D721Med (cell line): ENCODE results near the gene MYB.
"Not testable (repeated sequence)": the region's sequence is repeated elsewhere in the genome, so short reads cannot be mapped to it uniquely, and the experiment has no call there.

Experiments
- DNase-seq: peaks from one replicate; pipeline ENCODE4 v3.0.0; 2011; ENCODE audit warnings: low spot score; ENCODE audit not compliant: insufficient read length
- FAIRE-seq: peaks from 2 replicates; lab custom pipeline; 2011; peaks lifted over from hg19 to GRCh38; lab: Jason Lieb, UNC
- TF ChIP-seq, protein P1 (sequence below): IDR thresholded peaks from 2 replicates; pipeline ENCODE4 v1.5.1; 2012; ENCODE audit warnings: mild to moderate bottlenecking, control low read depth; ENCODE audit not compliant: insufficient read depth; ENCODE audit errors: missing control alignments

MYB gene

DNA sequence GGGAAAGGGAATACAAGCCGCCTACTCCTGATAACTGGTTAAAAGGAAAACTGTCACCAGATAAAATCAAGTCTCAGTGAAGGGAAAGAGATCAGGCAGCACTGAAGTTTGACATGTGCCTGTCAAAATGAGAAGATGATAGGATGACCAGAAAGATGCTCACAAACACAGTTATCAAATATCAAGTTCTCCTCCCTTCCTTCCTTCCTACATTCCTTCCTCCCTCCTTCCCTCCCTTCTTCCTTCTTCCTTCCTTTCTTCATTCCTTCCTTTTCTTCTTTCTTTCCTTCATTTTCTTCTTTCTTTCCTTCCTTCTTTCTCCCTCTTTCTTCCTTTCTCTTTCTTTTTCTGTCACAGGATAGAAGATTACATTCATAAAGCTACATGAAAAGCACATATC lies 55.2 kb downstream of the MYB start:
- TF ChIP-seq, protein P1, sequence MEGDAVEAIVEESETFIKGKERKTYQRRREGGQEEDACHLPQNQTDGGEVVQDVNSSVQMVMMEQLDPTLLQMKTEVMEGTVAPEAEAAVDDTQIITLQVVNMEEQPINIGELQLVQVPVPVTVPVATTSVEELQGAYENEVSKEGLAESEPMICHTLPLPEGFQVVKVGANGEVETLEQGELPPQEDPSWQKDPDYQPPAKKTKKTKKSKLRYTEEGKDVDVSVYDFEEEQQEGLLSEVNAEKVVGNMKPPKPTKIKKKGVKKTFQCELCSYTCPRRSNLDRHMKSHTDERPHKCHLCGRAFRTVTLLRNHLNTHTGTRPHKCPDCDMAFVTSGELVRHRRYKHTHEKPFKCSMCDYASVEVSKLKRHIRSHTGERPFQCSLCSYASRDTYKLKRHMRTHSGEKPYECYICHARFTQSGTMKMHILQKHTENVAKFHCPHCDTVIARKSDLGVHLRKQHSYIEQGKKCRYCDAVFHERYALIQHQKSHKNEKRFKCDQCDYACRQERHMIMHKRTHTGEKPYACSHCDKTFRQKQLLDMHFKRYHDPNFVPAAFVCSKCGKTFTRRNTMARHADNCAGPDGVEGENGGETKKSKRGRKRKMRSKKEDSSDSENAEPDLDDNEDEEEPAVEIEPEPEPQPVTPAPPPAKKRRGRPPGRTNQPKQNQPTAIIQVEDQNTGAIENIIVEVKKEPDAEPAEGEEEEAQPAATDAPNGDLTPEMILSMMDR = no peak
- DNase-seq (no peak), FAIRE-seq (no peak)

DNA sequence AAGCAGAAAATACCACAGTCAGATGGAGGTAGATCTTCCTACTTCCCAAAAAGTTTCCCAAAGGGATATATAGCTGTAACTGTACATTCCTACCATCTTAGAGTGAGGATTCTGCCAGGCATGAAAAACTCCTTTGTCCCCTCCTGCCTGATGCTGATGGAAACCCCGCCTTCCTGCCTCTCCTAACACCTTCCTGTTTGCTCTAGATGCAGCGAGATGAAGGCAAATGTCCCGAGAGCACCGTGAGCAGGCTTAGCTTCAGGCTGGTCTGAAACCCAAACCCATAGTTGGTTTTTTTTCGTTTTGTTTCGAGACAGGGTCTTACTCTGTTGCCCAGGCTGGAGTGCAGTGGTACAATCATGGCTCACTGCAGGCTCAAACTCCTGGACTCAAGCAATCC lies 55.6 kb downstream of the MYB start:
- FAIRE-seq (no peak), DNase-seq (no peak)
- TF ChIP-seq, protein P1 = no peak

- TF ChIP-seq, protein P1 = no peak
- FAIRE-seq = no peak
Observed at GRCh38 chr6:135240711-135241110, 59.6 kb downstream of the MYB start.

GRCh38 chr6:135243871-135244796 lies 63.0 kb downstream of the MYB start:
- no peak for FAIRE-seq
- no peak for DNase-seq
- TF ChIP-seq, protein P1 = no peak

More at GRCh38 chr6:135240711-135241110, 59.6 kb downstream of the MYB start:
- no peak for DNase-seq

DNA sequence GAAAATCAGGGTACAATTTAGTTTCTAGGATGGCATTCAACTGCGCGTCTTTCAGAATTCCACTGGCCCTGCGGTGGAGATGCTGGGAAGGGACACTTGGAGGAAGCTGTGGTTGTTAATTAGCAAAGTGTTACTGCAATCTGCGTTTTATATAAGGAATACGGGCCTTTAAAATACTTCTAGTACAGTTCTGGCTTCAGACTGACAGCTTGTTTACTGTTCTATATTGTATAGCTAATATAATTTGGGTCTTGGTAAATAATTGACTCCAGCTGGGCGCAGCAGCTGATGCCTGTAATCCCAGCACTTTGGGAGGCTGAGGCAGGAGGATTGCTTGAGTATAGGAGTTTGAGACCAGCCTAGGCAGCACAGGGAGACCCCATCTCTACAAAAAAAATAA lies 63.7 kb downstream of the MYB start:
- FAIRE-seq (no peak), DNase-seq (no peak)
- TF ChIP-seq, protein P1 = no peak

GRCh38 chr6:135246412-135247012 lies 65.4 kb downstream of the MYB start:
- FAIRE-seq, DNase-seq: not testable (repeated sequence)

DNA sequence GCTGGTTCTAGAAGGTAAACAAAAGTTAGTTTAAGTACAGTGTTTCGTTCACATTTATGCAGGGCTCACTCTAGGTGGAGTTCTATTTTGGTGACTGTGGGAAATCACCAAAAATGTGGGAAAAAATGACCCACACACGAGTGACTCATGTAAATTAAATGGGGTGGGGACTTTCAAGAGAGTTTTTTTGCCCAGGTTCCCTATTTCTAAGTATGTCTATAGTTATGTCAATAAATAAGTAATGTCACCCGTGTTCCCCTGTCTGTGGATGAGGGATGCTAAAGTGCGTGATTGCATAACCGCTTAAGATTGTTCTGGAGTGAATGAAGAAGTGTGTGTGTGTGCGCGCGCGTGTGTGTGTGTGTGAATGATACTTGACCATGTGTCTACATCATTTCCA lies 69.1 kb downstream of the MYB start:
- FAIRE-seq = no peak
- no peak for DNase-seq
- TF ChIP-seq, protein P1 = no peak
